Retina (tissue), 1 donor: ENCODE results near the gene ZFP36L1.
A peak's percentile ranks its signal among the peaks of the same experiment; 100 is the strongest.

Experiments
- DNase-seq: peaks from one replicate; pipeline ENCODE4 v3.0.0-alpha.2; 2016

Gene ZFP36L1

DNA sequence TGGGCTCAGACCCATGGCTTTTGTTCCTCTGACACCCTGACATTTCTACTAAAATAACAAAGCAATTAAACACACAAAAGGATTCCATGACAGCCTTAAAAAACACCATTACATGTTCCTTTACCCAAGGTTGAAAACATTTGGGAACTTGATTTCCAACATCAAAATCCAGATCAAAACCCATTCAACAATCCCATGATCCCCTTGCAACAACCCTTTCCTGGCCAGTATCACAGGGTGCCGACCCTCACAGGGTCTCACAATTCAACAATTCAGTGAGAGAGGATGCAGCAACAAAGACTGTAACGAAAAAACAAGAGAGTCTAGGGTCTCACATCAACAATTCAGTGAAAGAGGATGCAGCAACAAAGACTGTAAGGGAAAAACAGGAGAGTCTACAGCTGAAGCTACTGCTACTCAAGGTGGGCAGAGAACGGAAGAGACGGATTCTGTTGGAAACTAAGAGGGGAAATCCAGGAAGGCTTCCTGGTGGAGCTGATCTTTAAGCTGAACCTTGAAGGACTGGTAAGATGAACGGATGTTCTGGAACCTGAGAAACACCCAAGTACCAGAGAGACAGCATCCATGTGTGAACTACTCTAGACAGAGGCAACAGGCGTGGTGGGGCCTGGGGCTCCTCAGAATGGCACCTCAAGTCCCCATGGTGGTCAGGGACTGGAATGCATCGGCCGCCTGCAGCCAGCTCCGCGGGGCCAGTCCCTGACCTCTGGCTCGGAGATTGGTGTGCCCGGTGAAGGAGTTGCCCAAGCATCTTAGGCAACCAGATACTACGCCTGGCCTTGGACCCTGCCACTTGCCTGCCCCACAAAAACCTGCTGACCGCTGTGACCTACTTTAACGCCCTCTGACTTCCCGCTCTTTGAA lies 22.7 kb upstream of the ZFP36L1 start:
- DNase-seq, result no peak

DNA sequence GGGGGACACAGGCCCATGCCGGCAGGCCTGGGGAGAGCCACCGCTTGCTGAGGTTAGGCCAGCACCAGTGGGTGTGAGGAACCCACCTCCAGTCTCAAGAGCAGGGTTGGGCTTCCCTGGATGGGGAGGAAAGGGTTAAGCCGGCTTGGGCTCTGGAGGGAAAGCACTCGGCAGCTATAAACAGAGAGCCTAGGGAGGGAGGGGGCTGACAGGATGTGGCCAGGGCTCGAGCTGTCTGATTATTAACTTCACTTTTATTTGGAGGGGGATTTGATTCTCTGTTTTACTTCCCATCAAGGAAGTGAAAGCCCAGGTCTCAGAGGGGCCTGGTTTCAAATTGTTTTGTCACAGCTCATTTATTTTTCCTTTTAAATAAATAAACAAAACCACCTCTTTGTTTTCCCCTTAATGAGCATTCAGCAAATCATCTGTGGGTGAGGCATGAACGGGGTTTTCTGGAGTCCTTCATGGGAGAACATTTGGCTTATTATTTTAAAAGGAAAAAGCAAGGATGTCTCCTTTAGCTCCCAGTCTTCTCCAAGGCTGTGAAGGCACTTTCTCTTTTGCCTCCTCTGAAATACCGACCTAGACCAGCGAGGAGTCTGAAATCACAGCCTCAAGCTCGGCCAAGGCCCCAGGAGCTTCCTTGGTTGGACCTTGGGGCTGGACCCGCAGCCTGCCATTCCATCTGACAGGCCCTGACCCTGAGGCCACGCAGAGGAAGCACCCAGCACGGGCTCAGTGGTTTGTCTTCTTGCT lies 21.9 kb upstream of the ZFP36L1 start:
- DNase-seq, result peak; percentile 79

- no peak for DNase-seq
These were observed 21.3 kb upstream of the ZFP36L1 start for GRCh38 chr14:68814238-68814538.

- no peak for DNase-seq
These were observed 20.5 kb upstream of the ZFP36L1 start for GRCh38 chr14:68813318-68813838.

- no peak for DNase-seq
These were observed 18.3 kb upstream of the ZFP36L1 start for GRCh38 chr14:68811171-68811570.

DNA sequence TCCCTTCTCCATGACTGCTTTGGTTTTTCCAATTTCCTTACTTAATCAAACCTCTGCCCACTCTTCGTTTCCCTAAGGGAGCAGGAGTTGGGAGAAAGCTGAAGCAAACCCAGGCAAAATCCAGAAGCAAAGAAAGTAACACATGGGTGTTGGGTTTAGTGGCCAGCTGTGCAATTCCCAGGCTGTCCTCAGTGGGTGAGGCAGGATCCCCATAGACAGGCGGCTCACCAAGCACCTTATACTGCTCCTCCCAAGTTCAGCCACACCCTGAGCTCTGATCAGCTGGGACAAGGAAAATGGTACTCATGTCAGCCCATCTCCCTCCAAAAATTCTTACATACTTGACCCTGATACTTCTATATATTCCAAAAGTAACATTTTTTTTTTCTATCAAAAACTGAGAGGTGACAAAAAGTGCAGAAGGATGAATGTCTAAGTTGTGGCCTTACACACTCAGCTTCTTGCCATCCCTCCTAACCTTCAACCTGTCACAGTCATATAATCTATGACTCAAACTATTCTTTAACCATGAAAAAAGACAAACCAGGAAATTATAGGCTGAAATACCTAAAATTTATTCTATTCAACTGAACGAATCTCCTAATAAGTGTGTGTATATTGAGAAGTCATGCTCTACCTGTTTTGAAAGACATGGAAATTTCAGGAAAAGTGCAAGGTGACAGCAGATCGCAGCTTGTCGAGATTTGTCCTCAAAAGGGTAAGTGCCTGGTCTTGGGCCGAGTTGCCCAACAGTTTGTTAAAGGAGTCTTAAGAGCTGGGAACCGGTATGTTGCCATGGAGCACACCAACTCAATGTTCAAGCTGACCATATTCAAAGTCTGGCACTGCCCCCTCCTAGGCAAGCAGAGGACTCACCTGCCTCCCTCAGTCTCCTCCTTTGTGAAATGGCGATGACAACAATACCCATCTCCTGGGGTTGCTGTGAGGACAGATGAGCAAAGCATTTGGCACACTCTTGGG lies 17.6 kb upstream of the ZFP36L1 start:
- no peak for DNase-seq

- DNase-seq, result no peak
These were observed 16.7 kb upstream of the ZFP36L1 start for GRCh38 chr14:68809524-68809923.

- no peak for DNase-seq
These were observed 16.0 kb upstream of the ZFP36L1 start for GRCh38 chr14:68808696-68809480.

DNA sequence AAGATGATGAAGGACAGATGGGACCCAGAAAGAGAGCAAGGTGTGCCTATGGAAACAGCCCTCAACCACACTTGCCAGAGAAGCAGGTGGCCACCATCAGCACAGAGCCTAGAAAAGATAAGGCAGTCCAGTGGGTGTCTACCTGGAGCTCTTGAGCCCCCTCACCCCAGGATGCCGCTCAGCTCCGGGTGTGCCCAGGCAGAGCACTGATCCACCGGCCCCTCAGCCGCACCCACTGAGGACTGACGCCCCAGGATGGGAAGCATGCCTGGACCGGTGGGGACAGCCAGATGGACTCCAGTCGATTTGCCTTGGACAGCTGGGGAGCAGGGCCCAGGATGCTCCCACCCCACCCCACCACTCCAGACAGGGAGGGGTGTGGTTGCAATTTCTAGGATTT lies 15.1 kb upstream of the ZFP36L1 start:
- DNase-seq, result no peak

DNA sequence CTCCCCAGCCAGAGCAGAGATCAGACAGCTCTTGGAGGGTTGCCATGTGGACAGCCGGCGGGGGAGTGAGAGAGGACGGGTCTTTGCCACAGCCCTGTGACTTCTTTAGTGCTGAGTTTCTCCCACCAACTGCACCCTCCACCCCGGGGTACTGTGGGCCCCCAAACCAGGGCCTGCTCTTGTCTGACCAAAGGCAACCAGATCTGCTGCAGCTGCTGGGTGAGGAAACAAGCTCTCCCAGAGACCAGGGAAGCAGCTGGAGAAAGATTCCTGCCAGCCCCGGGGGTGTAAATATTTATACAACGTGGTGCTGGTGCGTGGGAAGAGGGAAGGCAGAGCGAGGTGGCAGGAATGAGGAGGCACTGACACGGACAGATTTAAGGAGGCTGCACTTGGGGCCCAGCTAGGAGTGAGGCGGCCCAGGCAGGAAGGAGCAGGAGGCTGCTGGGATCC lies 14.3 kb upstream of the ZFP36L1 start:
- DNase-seq, result no peak

DNA sequence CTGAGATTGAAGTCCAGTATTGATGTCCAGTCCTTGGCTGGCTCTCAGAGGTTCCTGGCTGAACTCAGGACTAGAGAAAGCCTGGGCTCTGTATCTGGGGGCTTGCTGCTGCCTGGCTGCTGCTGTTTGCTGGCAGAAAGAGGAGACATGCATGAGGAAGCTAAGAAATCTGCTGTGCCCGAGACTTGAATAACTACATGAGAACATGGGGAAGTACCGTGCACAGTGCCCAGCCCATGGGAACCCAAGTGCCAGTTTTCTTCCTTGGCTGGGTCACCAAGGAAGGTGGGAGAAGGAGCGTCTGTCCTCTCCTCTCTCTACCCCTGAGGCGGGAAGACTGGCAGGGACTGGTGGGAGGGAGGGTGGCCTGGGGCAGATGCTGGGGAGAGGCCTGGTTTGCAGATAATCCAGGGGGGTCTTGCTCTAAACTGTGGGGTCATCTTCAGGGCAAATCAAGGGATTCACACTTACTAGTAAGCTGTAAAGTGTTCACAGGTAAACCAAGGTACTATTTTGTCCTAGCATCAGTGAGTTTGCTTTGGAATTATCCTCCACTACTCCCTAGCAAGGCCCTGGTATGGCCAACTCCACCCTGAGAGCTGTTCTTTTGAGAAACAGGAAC lies 13.8 kb upstream of the ZFP36L1 start:
- DNase-seq, result no peak

DNA sequence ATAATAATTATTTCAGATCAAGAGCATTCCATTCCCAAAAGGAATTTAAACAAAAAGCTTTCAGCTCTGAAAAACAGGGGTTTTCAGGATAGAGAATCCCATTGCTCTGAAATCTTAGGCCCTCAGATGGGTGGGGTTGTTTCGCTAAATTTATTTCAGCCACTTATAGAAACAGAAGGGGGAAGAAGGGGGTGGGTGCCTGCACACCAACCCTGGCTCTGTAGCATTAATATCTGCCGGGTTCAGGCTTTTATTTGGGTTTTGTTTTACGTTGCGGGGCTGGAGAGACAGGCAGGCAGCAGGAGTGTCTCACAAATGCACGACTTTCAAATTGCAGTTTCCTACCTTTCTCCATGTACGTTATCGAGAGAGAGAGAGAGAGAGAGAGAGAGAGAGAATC lies 12.5 kb upstream of the ZFP36L1 start:
- no peak for DNase-seq

GRCh38 chr14:68801631-68802030 lies 8.8 kb upstream of the ZFP36L1 start:
- no peak for DNase-seq

DNA sequence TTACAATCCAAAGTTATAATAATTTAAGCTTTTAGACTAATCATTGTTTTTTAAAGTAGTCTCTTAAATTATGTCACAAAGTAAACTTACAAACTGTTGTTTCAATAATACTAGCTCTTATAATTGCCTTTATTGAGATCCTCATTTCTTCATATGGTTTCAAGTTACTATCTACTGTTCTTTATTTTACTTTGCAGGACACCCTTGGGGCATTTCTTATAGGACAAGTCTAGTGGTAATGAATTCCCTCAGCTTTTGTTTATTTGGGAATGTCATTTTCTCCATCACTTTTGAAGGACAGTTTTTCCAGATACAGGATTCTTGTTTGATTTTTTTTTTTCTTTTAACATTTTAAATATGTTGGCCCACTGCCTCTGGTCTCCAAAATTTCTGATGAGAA lies 8.1 kb upstream of the ZFP36L1 start:
- no peak for DNase-seq

DNA sequence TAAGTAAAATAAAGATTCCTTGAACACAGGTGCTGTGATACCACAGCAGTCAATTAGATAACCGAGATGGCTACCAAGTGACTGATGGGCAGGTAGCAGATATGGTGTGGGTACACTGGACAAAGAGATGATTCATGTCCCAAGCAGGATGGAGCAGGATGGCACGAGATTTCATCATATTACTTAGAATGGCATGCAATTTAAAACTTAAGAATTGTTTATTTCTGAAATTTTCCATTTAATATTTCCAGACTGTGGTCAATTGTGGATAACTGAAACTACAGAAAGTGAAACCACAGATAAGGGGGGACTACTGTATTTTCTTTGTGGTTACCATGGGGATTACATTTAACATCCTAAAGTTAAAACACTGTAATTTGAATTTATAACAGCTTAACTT lies 7.5 kb upstream of the ZFP36L1 start:
- DNase-seq, result no peak

DNA sequence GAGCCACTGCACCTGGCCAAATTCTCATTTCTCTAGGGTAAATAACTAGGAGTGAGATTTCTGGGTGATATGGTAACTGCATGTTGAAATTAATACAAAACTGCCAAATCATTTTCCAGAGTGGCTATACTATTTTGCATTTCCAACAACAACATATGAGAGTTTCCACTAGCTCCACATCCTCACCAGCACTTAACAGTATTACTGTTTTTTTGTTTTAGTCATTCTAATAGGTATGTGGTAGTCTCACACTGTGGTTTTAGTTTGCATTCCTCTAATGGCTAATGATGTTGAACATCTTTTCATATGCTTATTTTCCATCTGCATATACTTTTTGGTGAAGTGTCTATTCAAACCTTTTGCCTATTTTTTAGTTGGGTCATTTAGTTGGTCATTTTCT lies 5.8 kb upstream of the ZFP36L1 start:
- no peak for DNase-seq

- no peak for DNase-seq
These were observed 4.3 kb upstream of the ZFP36L1 start for GRCh38 chr14:68797121-68797670.

GRCh38 chr14:68796418-68797101 lies 3.7 kb upstream of the ZFP36L1 start:
- DNase-seq, result no peak

DNA sequence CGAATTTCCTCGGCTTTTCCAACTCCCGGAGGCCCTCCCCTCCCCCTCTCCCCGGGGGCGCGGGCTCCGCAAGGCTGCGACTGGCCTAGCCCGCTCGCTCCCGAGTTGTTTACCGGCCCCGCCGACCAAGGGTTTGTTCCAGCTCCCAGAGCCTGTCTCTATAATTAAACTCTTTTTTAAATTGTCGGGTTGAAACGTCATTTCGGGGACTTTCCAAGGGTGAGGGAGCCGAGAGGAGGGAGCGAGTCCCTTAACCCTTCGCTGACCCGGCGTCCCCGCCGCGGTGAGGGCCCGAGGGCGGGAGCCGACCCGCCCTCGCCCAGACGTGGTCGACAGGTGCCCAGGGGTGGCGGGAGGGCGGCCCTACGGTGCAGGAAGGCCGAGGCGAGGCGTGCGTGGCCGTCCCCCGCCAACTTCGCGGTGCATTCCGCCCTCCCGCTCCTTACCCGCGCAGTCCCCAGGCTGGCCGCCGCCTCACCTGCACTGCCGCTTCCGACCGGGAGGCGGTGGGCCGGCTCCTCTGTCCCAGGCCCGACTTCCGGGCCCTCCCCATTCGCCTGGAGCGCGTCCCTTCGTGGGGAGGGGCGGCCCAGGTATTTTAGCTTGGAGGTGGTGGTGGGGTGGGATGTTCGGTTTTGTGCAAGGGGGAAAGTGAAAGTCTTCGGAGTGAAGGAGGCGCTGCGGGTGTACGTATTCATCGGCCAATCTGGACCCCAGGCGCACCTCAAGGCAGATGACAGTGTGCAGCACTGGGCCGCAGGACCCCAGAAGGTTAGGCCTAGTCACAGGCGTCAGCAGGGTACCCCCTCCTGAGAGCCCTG lies 2.9 kb upstream of the ZFP36L1 start:
- peak; percentile 92 for DNase-seq
